SH-SY5Y (cell line): ENCODE measurements around the gene BFSP2.

ENCODE experiments used
- GATA2 ChIP-seq: IDR thresholded peaks from 2 replicates; pipeline ENCODE4 v1.6.1; 2011; ENCODE audit warnings: mild to moderate bottlenecking, low read depth, low read length
- GATA3 ChIP-seq: IDR thresholded peaks from 2 replicates; pipeline ENCODE4 v1.6.1; 2011; ENCODE audit warnings: low read depth, mild to moderate bottlenecking, low read length, moderate library complexity

- TF ChIP-seq GATA2 (no peak), GATA3 (no peak)
Observed at GRCh38 chr3:133457465-133458067, 57.7 kb downstream of the BFSP2 start.
